Stimulated activated CD4-positive, alpha-beta T cell treated with anti-CD3 and anti-CD28 coated beads, Interleukin-15, amount 100 ng/mL, for 1 hour (primary cell): ENCODE data around the gene RAG1.

ENCODE experiments used
- DNase-seq, 2 donors: peaks; one replicate each; pipeline ENCODE4 v3.0.0-alpha.2; 2020; ENCODE audit warnings: low read depth in 1 of 2, low spot score in 1 of 2

Gene RAG1

DNA sequence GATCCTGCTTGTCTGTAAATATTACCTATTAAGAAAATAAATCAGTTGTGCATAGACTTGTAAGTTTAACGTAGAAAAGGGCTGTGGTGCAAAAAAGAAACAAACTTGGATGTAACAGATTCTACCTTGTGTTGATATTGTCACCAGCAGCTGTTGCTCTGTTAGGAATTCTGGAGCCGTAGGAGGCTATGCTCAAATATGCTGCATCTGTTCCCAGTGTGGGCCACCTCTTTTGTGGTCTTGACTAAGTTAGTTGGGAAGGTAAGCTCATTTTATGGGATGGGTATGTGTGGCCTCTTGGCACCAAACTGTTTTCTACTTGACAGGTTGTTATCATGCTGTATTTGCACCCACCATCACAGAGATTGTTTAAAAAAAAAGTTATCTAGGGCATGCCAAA is 59.7 kb downstream of the RAG1 start:
- no peak for DNase-seq

GRCh38 chr11:36628141-36628540 is 60.3 kb downstream of the RAG1 start:
- DNase-seq: no peak

- no peak for DNase-seq
These were observed 61.0 kb downstream of the RAG1 start for GRCh38 chr11:36628765-36629244.
